GM12878 (cell line): Measurements from ENCODE around the gene MAGI2. TPM values are rescaled to one million over a fixed set of nuclear protein-coding genes. Genes with fewer than 3 reads are reported as not detected.

ENCODE experiments used
- ATAC-seq: fragments of 200-7000 bp; cut with Tn5 transposase; 3 replicates; pipeline ENCODE4 v1.9.1; 2020; ENCODE audit warnings: mild to moderate bottlenecking, moderate library complexity
- BruUV-seq: library from RNA; stranded (reverse); fragments of 400-500 nt; replicated peaks from 2 replicates; lab custom pipeline; 2021; lab: Mats Ljungman, UMichigan
- CTCF ChIA-PET: fragments of 300-600 bp; sonication (Branson Sonifier 250); formaldehyde crosslinking; extraction: SDS; loops from one replicate; lab custom pipeline; 2021; ENCODE audit warnings: inconsistent platforms; lab: Yijun Ruan, JAX
- POLR2A ChIA-PET: fragments of 350-600 bp; formaldehyde crosslinking; extraction: SDS; loops from one replicate; lab custom pipeline; 2021; ENCODE audit warnings: inconsistent platforms; lab: Charles Lee
- RAD21 ChIA-PET: fragments of 300-600 bp; sonication (Branson Sonifier 250); formaldehyde crosslinking; loops from one replicate; lab custom pipeline; 2023; ENCODE audit warnings: antibody characterized with exemption; ENCODE audit not compliant: unreplicated experiment; lab: Charles Lee
- SMC1A ChIA-PET: fragments of 300-600 bp; sonication (Branson Sonifier 250); formaldehyde crosslinking; loops from one replicate; lab custom pipeline; 2023; ENCODE audit not compliant: unreplicated experiment, uncharacterized antibody; lab: Charles Lee
- DNase-seq: peaks from one replicate; pipeline ENCODE4 v3.0.0-alpha.2; 2011; ENCODE audit warnings: low read depth, low spot score
- FAIRE-seq: peaks from 3 replicates; lab custom pipeline; 2011; peaks lifted over from hg19 to GRCh38; lab: Jason Lieb, UNC
- H2AFZ ChIP-seq: 2 replicates; pipeline ENCODE4 v1.6.0; 2011; ENCODE audit warnings: low read depth, low read length, control low read depth; ENCODE audit not compliant: control insufficient read depth
- H3K27ac ChIP-seq: 2 replicates; pipeline ENCODE4 v1.5.1; 2011; ENCODE audit warnings: control low read depth; ENCODE audit not compliant: control insufficient read depth, insufficient read depth
- H3K27me3 ChIP-seq, 2 experiments: replicated peaks in 1 of 2; 2 replicates each; pipeline versions ENCODE4 v1.6.0 to v1.6.1; 2011; ENCODE audit warnings: low read length in 1 of 2; ENCODE audit not compliant: control insufficient read depth in 2 of 2, insufficient read depth in 2 of 2
- H3K36me3 ChIP-seq, 2 experiments: 2 replicates each; pipeline ENCODE4 v1.5.1; 2011; ENCODE audit warnings: low read length in 1 of 2; ENCODE audit not compliant: control insufficient read depth in 2 of 2, insufficient read depth in 2 of 2
- H3K4me1 ChIP-seq: 2 replicates; pipeline ENCODE4 v1.6.1; 2011; ENCODE audit warnings: mild to moderate bottlenecking, low read length, moderate library complexity, mixed read lengths; ENCODE audit not compliant: control insufficient read depth, insufficient read depth
- H3K4me2 ChIP-seq: 2 replicates; pipeline ENCODE4 v1.6.0; 2011; ENCODE audit warnings: control low read depth; ENCODE audit not compliant: control insufficient read depth, insufficient read depth
- H3K4me3 ChIP-seq: fragments of 200-600 bp; sonication (generic); 2 replicates; pipeline ENCODE4 v1.5.1; 2016
- H3K79me2 ChIP-seq: 2 replicates; pipeline ENCODE4 v1.6.0; 2011; ENCODE audit warnings: low read length; ENCODE audit not compliant: control insufficient read depth, insufficient read depth
- H3K9ac ChIP-seq: 2 replicates; pipeline ENCODE4 v1.8.0; 2011; ENCODE audit warnings: low read length, control low read depth, mixed read lengths; ENCODE audit not compliant: control insufficient read depth, insufficient read depth
- H3K9me3 ChIP-seq: replicated peaks from 3 replicates; pipeline ENCODE4 v1.5.1; 2011; ENCODE audit warnings: mild to moderate bottlenecking, low read length; ENCODE audit not compliant: control insufficient read depth, insufficient read depth
- H4K20me1 ChIP-seq: 2 replicates; pipeline ENCODE4 v1.6.0; 2011; ENCODE audit not compliant: control insufficient read depth, insufficient read depth
- ATF7 ChIP-seq: fragments of 450-650 bp; IDR thresholded peaks from 2 replicates; pipeline ENCODE4 v1.6.1; 2016; ENCODE audit warnings: low read depth, mild to moderate bottlenecking
- BRCA1 ChIP-seq: IDR thresholded peaks from 2 replicates; pipeline ENCODE4 v1.6.1; 2011; ENCODE audit warnings: low read depth, low read length, improper control_type of control experiment
- E2F8 ChIP-seq: fragments of 450-650 bp; IDR thresholded peaks from 2 replicates; pipeline ENCODE4 v1.6.1; 2018; ENCODE audit warnings: mild to moderate bottlenecking, low read depth, moderate library complexity; ENCODE audit not compliant: partially characterized antibody
- EP300 ChIP-seq, 2 experiments: fragments of 150-350 bp in 1 of 2; IDR thresholded peaks; 2 replicates each; pipeline ENCODE4 v1.6.1; 2011 to 2012; ENCODE audit warnings: low read depth in 2 of 2, low read length in 2 of 2, borderline replicate concordance in 1 of 2, improper control_type of control experiment in 1 of 2, inconsistent platforms in 1 of 2; ENCODE audit not compliant: control insufficient read depth in 1 of 2
- KDM1A ChIP-seq: fragments of 200-600 bp; sonication (generic); IDR thresholded peaks from 2 replicates; pipeline ENCODE4 v1.6.1; 2016; ENCODE audit warnings: borderline replicate concordance
- MYB ChIP-seq: fragments of 150-350 bp; IDR thresholded peaks from 2 replicates; pipeline ENCODE4 v1.6.1; 2014; ENCODE audit warnings: mild to moderate bottlenecking, low read depth, low read length, borderline replicate concordance
- NFIC ChIP-seq: IDR thresholded peaks from 2 replicates; pipeline ENCODE4 v1.6.1; 2012; ENCODE audit warnings: low read depth, mild to moderate bottlenecking, inconsistent platforms, low read length, moderate library complexity
- PAX8 ChIP-seq: fragments of 450-650 bp; IDR thresholded peaks from 2 replicates; pipeline ENCODE4 v1.6.1; 2017; ENCODE audit warnings: mild to moderate bottlenecking, moderate library complexity
- RBBP5 ChIP-seq: fragments of 200-600 bp; sonication (generic); conservative IDR thresholded peaks from 2 replicates; pipeline ENCODE4 v1.6.1; 2016
- RCOR1 ChIP-seq: conservative IDR thresholded peaks from 2 replicates; pipeline ENCODE4 v1.6.1; 2012; ENCODE audit warnings: low read depth, low read length, improper control_type of control experiment
- SIX5 ChIP-seq: IDR thresholded peaks from 2 replicates; pipeline ENCODE4 v1.6.1; 2011; ENCODE audit warnings: mild to moderate bottlenecking, low read depth, low read length, moderate library complexity; ENCODE audit not compliant: severe bottlenecking
- SREBF1 ChIP-seq: IDR thresholded peaks from 2 replicates; pipeline ENCODE4 v1.6.1; 2012; ENCODE audit warnings: mild to moderate bottlenecking, low read length
- STAT3 ChIP-seq: IDR thresholded peaks from 2 replicates; pipeline ENCODE4 v1.6.1; 2011; ENCODE audit warnings: low read depth, low read length, improper control_type of control experiment
- SUPT20H ChIP-seq: IDR thresholded peaks from 2 replicates; pipeline ENCODE4 v1.6.1; 2011; ENCODE audit warnings: low read depth, mild to moderate bottlenecking, low read length, moderate library complexity, borderline replicate concordance; ENCODE audit not compliant: control insufficient read depth
- TCF3 ChIP-seq: IDR thresholded peaks from 2 replicates; pipeline ENCODE4 v1.6.1; 2012; ENCODE audit warnings: low read depth, mild to moderate bottlenecking, low read length, borderline replicate concordance; ENCODE audit not compliant: insufficient read depth
- ZBTB33 ChIP-seq: fragments of 450-650 bp; IDR thresholded peaks from 2 replicates; pipeline ENCODE4 v1.6.1; 2017; ENCODE audit warnings: mild to moderate bottlenecking
- ZNF24 ChIP-seq: fragments of 450-650 bp; IDR thresholded peaks from 2 replicates; pipeline ENCODE4 v1.6.1; 2017; ENCODE audit warnings: antibody characterized with exemption, mild to moderate bottlenecking
- WGBS: methylation state at CpG from one replicate; pipeline ENCODE4 v1.1.6; 2016; ENCODE audit warnings: low lambda C conversion rate; ENCODE audit not compliant: insufficient replicate concordance, insufficient coverage; ENCODE audit errors: missing lambda C conversion rate; 5-methylcytosine and 5-hydroxymethylcytosine counted together
- in situ Hi-C: fragments of 300-500 bp; cut with MboI; formaldehyde crosslinking; loops from 9 replicates; pipeline ENCODE4 v1.14.3; 2018; ENCODE audit warnings: mixed read lengths
- intact Hi-C: fragments of 100-400 bp; cut with micrococcal nuclease; formaldehyde crosslinking; loops from one replicate; pipeline ENCODE4 v1.14.2; 2022; ENCODE audit not compliant: unreplicated experiment
- polyA plus RNA-seq, 11 experiments: library from polyadenylated mRNA; depleted of rRNA in 4 of 11; unstranded in 6 of 11; stranded (reverse) in 5 of 11; fragments of >200 nt; fragmentation: Nextera tagmentation in 4 of 11; fragmentation: Illumina TruSeq in 1 of 11; extraction: Ambion mirVana in 4 of 11; extraction: Trizol in 1 of 11; gene quantifications; 1 replicate in 1 of 11; 2 replicates in 10 of 11; pipeline versions ENCODE4 v1.2.1 to v1.2.3, GENCODE V29; 2011 to 2016; ENCODE audit warnings: inconsistent platforms in 2 of 11, missing spikeins in 2 of 11, low read depth in 1 of 11
- total RNA-seq, 4 experiments: library from RNA; depleted of rRNA in 3 of 4; stranded (reverse); fragments of >200 nt in 3 of 4; fragmentation: Illumina TruSeq in 1 of 4; extraction: Trizol in 1 of 4; gene quantifications; 2 replicates each; pipeline versions ENCODE4 v1.2.1 to v1.2.3, GENCODE V29; 2013 to 2021
- TF ChIP-seq, protein P1 (sequence below): fragments of 450-650 bp; formaldehyde crosslinking; IDR thresholded peaks from 2 replicates; pipeline ENCODE4 v1.4.0; 2020; ENCODE audit warnings: mild to moderate bottlenecking, moderate library complexity

The MAGI2 gene
- total and polyA plus RNA-seq, 10 of the 15 experiments (the other 5 are each of a cell fraction or from before 2014, with no cell fraction given): 0.01 to 0.31 (median 0.05) TPM; not detected in 2

DNA sequence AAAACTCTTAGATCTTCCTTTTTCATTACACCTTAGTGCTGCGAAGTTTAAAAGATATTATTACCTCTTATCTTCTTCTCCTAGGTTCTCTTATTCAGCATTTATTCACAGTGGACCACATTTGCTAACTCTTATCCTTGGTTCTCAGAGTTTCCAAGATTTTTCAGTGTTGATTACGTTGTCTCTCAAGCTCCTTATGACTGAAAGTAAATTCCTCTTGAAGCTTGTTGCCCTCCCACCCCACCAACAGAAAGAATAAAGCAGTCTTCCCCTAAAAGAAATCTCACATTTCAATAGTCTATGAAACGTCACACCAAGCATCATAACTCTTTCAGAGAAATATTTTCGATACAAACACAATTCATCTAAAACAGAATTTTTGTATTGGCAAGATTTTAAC is 362.5 kb downstream of the MAGI2 start:
- Histone ChIP-seq H3K79me2 (no peaks in the 10 kb centered on the region), H3K4me3 (no peak overlapping the region), H3K36me3 (no peaks in the 10 kb centered on the region), H3K27me3 (no peaks in the 10 kb centered on the region), H3K4me1 (no peaks in the 10 kb centered on the region), H2AFZ (no peak overlapping the region), H4K20me1 (no peaks in the 10 kb centered on the region), H3K9ac (no peak overlapping the region), H3K4me2 (no peak overlapping the region), H3K9me3 (no peaks in the 10 kb centered on the region), H3K27ac (no peak overlapping the region)
- WGBS: 0% methylated on average over 4 of the region's 4 CpGs
- RAD21 ChIA-PET: no interaction called here
- intact Hi-C loops (no loop called here), in situ Hi-C loops (no loop called here)
- no peak for FAIRE-seq
- BruUV-seq: no TSS peak
- SMC1A ChIA-PET: no interaction called here
- CTCF ChIA-PET: no interaction called here
- DNase-seq: no peak
- TF ChIP-seq STAT3: no peak
- TF ChIP-seq, protein P1, sequence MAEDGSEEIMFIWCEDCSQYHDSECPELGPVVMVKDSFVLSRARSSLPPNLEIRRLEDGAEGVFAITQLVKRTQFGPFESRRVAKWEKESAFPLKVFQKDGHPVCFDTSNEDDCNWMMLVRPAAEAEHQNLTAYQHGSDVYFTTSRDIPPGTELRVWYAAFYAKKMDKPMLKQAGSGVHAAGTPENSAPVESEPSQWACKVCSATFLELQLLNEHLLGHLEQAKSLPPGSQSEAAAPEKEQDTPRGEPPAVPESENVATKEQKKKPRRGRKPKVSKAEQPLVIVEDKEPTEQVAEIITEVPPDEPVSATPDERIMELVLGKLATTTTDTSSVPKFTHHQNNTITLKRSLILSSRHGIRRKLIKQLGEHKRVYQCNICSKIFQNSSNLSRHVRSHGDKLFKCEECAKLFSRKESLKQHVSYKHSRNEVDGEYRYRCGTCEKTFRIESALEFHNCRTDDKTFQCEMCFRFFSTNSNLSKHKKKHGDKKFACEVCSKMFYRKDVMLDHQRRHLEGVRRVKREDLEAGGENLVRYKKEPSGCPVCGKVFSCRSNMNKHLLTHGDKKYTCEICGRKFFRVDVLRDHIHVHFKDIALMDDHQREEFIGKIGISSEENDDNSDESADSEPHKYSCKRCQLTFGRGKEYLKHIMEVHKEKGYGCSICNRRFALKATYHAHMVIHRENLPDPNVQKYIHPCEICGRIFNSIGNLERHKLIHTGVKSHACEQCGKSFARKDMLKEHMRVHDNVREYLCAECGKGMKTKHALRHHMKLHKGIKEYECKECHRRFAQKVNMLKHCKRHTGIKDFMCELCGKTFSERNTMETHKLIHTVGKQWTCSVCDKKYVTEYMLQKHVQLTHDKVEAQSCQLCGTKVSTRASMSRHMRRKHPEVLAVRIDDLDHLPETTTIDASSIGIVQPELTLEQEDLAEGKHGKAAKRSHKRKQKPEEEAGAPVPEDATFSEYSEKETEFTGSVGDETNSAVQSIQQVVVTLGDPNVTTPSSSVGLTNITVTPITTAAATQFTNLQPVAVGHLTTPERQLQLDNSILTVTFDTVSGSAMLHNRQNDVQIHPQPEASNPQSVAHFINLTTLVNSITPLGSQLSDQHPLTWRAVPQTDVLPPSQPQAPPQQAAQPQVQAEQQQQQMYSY (CRISPR knock-in tag): no peak
- no peak for TF ChIP-seq TCF3
- no peak for TF ChIP-seq ZNF24
- no peak for TF ChIP-seq BRCA1
- no peak for TF ChIP-seq SREBF1
- no peak for TF ChIP-seq PAX8
- TF ChIP-seq RCOR1: no peak
- TF ChIP-seq MYB: no peak
- no peak for TF ChIP-seq NFIC
- TF ChIP-seq EP300 (IDR thresholded peaks at IDR 0.05; ENCODE audit: borderline replicate concordance in 1 of 2, control insufficient read depth in 1 of 2, low read depth in 2 of 2, low read length in 2 of 2): no peak
- no peak for TF ChIP-seq KDM1A
- TF ChIP-seq E2F8: no peak
- no peak for TF ChIP-seq RBBP5
- no peak for TF ChIP-seq ZBTB33
- TF ChIP-seq SUPT20H: no peak
- no peak for TF ChIP-seq SIX5
- no peak for TF ChIP-seq ATF7
- POLR2A ChIA-PET: no interaction called here
- no peak for ATAC-seq
